Measurements from ENCODE around the gene ITPRIPL1.

ITPRIPL1 gene

GRCh38 chr2:96361751-96362150, 36.6 kb downstream of the ITPRIPL1 start:
- no peak for DNase-seq

- DNase-seq = no peak
Measured at GRCh38 chr2:96369186-96369585, 44.1 kb downstream of the ITPRIPL1 start.

GRCh38 chr2:96374211-96374951, 49.3 kb downstream of the ITPRIPL1 start:
- DNase-seq = no peak

Measured in cerebellar nuclear complex (tissue), 1 donor.